ENCODE results near the gene STK32B.

DNA sequence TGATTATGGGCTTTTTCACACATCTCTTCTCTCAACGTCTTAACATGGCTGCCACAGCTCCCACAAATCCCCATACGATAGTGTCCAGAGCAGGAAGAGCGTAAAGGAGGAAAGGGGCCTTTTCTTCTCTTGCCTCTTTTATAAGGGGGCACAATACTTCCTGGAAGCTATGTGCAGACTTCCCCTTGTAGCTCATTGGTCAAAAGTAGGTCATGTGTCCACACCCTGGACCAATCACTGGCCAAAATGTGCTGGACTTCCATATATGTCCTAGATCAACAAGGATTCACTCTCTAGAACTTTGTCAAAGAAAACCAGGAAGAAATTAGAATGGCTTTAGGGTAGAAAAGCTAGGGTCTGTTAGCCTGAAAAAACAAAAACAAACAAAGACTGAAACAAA is 26.7 kb downstream of the STK32B start:
- TF ChIP-seq TARDBP (IDR thresholded peaks at IDR 0.05) (no peak), SP1 (IDR thresholded peaks at IDR 0.05) (no peak), FOXA1 (IDR thresholded peaks at IDR 0.05) (no peak), BHLHE40 (IDR thresholded peaks at IDR 0.05; ENCODE audit: borderline replicate concordance) (no peak), CTBP1 (IDR thresholded peaks at IDR 0.05; ENCODE audit: borderline replicate concordance) (no peak), ELF4 (IDR thresholded peaks at IDR 0.05) (no peak), HDGF (IDR thresholded peaks at IDR 0.05; ENCODE audit: borderline replicate concordance) (no peak), FOXK2 (IDR thresholded peaks at IDR 0.05) (no peak), SUZ12 (IDR thresholded peaks at IDR 0.05) (no peak), FOXM1 (IDR thresholded peaks at IDR 0.05; ENCODE audit: borderline replicate concordance) (no peak)
